ENCODE measurements around the gene CCDC158.

DNA sequence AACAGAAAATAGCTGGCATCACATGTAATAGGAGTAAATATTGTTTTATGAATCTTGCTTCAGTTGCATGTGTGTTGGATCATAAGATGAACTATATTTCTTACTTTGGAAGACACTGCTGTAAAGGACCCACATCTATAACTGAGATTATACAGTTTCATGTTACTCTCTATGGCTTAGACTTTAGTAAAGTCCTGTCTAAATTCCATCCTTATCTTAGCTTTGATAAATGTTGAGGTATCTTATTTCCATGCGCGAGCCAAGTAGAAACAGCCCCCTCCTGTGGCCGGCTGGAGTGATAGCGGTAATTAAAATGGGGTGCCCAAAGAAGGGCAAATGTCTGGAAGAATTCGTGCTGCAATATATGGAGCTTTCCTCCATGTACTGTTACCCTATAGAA is 43.0 kb downstream of the CCDC158 start:
- TF ChIP-seq, protein P1, sequence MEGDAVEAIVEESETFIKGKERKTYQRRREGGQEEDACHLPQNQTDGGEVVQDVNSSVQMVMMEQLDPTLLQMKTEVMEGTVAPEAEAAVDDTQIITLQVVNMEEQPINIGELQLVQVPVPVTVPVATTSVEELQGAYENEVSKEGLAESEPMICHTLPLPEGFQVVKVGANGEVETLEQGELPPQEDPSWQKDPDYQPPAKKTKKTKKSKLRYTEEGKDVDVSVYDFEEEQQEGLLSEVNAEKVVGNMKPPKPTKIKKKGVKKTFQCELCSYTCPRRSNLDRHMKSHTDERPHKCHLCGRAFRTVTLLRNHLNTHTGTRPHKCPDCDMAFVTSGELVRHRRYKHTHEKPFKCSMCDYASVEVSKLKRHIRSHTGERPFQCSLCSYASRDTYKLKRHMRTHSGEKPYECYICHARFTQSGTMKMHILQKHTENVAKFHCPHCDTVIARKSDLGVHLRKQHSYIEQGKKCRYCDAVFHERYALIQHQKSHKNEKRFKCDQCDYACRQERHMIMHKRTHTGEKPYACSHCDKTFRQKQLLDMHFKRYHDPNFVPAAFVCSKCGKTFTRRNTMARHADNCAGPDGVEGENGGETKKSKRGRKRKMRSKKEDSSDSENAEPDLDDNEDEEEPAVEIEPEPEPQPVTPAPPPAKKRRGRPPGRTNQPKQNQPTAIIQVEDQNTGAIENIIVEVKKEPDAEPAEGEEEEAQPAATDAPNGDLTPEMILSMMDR (IDR thresholded peaks at IDR 0.05) = peak in 5 of 6 experiments; percentile 31 to 62 (median 41)
- no peak for TF ChIP-seq POLR2A (IDR thresholded peaks at IDR 0.05)
